Hepatic stellate cell (primary cell): ENCODE measurements around the gene PKP4.
A peak's percentile ranks its signal among the peaks of the same experiment; 100 is the strongest.

ENCODE experiments used
- DNase-seq: peaks from one replicate; pipeline ENCODE4 v3.0.0; 2011; ENCODE audit warnings: low spot score

The PKP4 gene

DNA sequence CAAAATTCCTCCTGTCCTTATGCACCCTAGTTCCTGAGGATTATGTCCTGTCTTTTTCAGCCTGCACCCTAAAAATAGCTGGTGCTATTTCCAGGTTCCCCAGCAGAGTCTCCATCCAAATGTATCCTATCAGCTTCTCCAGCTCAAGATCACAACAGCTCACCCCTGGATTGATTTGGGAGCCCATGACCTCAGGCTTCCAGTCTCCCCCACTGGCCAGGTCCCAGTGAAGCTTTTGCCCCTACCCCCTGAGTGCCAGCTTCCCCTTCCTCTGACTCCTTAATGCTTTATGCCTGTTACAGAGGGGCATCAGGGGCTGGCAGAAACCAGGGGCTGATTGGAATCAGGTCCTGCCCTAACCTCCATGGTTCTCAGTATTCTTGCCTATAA, 261.4 kb downstream of the PKP4 start:
- DNase-seq = no peak

DNA sequence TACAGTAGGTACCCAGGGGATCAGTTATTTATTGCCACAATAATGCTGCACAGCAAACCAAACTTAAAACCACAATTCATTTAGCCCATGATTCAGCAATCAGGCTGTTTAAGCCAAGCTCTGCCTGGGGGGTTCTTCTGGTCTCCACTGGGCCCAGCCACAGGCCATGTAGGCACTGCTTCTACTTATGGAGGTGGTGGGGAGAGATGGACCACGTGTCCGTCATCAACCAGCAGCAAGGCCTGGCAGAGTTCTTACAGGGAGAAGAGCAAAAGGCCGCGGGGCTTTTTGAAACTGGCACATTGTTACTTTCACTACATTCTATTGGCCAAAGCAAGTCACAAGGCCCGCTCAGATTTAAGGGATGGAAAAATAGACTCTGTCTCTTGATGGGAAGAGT, 262.1 kb downstream of the PKP4 start:
- DNase-seq = no peak

DNA sequence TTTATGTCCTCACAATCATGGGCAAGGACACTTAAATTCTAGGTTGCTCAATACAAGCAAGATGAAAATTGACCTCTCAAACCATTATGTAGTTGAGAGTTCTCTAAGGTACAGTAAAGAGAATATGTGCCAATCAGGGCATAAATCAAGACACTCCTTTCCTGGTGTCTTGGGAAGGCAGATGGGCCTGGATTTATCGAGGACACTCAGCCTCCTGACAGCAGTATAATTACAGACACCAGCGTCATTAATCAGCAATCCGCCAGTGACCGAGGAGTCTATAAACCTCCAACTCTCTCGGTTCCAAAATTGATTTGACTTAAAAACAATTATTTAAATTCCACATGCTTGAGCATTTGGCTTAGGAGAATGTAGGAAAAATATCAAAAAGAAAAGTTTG, 262.7 kb downstream of the PKP4 start:
- no peak for DNase-seq

DNA sequence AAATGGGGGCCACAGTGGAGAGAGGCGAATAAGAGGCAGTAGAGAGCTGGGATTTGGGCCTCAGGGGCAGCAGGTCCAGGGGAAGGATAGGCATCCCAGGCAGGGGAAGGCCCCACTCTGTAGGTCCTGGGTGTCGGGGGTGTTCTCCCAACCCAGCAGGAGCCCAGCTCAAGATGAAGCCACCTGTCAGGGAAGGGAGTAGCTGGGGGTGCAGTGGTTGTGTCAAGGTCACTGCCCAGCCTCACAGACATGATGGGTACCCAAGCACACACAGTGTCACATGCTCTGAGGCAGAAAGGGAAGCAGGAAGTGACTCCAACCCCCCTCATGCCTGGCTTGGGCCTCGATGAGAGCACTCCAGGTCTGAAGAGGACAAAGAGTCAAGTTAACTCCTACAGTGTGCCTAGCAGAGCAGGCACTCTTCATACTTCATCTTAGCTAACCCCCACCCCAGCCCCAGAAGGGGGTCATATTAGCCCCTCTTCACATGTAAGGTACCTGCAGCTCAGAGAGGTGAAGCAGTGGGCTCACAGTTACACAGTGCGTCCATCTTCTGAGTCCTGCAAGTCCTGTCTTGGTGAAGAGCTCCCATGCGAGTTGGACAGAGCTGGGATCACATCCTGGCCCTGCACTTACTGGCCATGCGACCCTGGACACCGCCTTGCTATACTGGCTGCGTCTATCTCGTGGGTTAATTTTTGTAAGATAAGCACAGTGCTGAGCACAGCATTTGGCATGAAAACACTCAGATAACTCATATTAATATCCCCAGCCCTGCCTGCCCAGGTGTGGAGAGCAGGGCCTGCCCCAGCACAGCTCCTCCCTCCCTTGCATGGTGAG, 265.7 kb downstream of the PKP4 start:
- DNase-seq = no peak

DNA sequence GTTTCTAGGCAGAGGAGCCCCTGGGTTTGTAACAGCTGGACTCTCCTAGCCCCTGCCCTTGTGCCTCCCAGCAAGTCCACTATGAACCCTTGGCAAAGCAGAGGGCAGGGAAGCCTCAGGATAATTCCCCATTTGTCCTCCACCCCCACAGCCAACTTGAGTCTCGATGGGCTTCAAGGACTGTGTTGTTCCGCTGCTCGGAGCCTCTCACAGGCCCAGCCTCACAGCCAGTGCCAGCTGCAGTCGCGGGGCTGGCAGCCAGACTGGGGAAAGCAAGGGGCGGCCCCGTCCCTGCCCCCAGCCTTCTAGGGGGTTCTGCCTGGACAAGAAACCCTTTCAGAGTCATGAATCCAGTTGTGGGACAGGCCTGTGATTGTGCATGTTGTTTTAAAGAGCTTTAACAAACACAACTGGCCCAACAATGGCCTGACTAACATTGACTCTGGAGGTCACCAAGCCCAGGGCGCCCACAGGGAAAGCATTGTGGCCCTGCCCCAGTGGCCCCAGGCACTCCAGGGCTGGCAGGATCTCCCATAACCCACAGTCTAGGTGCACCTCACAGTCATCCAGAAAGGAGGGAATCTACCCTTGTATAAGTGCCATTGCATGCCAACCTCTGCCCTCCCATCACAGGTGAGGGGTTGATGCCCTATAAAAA, 266.6 kb downstream of the PKP4 start:
- DNase-seq = no peak

DNA sequence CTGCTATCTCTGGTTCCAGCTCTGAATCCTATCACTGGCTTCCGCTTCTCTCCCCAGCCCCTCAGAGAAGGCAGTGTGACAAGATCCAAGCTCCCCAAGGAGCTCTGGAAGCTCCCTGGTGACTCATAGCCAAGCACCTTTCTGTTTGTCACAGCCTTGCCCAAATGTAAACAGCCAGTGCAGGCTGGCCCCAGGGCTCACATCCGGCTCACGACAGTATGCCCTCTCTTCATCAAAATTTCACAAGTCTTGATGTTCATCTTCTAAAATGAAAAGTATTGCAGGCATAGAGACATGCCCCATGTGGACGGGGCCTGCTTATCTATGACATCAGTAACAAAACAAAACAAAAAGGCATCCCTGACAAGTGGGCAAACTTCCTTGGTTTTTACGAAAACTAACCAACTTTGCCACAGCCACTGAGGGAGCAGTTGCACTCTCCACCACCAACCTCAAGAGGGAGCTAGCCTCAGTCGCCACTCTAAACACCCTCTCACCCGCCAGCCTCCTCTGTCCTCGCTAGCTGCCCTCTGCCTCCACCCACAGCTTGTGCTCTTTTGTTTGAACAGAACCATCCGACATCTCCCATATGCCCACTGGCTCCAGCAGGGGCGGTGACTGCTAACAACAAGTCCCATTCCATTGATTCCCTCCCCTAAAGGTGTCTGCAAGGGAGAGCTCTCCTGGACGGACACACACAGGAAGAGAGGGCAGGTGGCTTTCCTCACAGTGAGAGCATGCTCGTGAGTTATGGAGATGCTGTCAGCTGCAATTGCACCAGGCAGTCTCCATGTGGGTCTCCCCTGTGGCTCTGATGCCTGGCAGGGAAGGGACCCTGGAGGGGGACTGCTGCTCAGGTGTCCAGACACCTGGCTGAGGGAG, 267.4 kb downstream of the PKP4 start:
- DNase-seq = no peak

DNA sequence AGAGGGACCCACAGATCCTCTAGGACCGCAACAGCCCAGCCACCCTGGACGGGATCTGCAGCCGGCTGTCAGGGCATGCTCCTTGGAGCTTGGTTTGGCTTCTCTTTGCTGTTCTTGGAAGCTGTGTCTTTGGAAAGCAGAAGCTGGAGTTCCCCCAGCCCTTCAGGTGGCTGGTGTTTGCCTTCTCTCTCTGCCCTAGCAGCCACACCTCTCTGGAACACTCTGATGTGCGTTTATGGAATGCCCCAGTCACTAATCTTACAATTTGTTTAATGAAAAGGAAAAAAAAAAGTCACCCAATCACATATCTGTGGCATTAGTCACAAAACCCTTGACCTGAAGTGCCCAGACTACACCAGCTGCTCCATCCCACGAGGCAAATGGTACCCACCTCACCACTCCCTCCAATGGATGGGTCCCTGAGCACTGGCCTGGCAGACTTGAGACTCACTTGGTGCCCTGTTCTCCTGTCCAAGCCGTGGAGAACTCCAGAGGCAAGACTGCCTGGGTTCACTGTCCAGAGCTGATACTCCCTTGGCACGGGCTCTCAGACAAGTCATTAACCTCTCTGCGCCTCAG, 268.1 kb downstream of the PKP4 start:
- DNase-seq = peak; percentile 16

DNA sequence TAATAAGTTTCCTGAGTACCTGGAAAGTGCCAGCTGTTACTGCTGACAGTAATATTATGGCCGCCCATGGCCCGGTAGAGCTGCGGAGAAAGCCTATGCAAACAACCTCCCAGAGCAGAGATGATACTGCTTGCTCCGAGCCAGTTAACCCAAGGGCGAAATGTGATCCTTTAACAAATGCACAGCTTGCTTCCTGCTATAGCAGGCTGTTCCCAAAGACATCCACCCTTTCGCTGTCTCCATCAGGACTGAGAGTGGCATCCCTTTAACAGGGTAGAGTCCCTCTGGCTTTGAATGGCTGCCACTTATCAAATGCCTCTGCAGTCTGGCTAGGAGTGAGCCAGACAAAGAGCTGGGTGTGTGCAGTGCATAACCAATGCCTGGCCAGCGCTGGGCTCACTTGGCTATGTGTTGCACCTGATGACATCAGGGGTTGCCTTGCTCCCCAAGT, 268.7 kb downstream of the PKP4 start:
- DNase-seq = no peak

DNA sequence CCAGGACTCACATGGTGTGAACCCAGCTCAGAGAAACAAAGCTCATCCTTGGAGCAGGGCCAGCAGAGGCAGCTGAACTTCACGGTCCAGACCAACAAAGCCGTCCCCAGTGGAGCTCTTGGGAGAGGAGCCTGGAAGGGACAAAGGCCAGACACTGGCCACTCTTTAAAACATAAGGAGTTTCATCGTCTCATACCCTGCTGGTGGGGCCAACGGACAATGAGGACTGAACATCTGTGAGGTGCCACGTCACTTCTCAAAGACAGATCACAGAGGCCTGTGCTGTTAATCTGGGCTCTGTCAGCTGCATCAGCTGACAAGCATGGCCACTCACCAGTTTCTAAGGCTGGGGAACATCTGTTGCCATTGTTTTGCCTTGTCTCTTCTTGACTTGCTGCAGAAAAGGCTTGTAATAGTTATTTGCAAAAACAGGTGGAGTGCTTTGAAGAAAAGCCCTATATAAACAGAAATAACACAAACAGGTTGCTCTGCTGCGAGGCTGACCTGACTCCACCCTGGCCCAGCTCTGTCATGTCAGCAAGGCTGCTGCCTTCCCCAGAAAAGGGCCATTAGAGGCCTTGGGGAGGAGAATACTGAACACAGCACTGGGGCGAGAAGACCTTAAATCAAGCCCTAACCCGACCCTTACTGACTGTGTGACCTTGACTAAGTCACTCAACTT, 270.3 kb downstream of the PKP4 start:
- DNase-seq = no peak

DNA sequence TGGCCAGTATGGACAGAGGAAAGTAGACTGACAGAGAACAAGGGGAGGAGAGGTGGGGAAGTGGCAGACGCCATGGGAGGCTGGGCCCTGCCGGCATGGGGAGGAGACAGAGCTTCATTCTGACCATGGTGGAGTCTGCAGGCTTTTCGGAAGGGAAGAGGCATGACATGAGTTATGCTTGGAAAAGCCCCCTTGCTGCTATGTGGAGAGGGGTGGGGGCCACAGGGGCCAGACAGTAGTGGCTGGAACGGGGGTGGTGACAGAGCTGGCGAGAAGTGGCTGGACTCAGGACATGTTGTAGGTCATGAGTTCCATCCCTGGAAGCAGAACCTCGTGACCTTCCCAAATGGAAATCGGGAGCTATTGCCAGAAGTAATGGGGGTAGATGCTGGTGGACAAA, 271.7 kb downstream of the PKP4 start:
- no peak for DNase-seq

DNA sequence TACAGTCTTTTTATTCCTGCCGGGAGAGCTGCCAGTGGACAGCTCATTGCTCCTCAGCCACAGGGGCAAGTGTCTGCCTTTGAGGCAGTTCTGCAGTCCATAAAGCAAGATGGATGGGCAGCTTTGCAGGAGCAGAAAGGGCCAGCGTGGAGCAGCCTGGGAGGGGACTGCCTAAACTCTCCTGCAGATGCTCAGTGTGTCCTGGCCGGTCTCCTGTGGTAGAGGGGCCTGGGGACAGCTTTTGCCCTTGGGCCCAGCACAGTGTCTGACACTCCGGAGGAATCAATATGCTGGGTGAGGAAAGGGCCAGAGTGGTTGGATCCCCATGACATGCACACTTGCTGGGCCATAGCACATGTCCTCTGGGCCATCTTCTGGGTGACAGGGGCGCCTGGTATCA, 272.7 kb downstream of the PKP4 start:
- no peak for DNase-seq

DNA sequence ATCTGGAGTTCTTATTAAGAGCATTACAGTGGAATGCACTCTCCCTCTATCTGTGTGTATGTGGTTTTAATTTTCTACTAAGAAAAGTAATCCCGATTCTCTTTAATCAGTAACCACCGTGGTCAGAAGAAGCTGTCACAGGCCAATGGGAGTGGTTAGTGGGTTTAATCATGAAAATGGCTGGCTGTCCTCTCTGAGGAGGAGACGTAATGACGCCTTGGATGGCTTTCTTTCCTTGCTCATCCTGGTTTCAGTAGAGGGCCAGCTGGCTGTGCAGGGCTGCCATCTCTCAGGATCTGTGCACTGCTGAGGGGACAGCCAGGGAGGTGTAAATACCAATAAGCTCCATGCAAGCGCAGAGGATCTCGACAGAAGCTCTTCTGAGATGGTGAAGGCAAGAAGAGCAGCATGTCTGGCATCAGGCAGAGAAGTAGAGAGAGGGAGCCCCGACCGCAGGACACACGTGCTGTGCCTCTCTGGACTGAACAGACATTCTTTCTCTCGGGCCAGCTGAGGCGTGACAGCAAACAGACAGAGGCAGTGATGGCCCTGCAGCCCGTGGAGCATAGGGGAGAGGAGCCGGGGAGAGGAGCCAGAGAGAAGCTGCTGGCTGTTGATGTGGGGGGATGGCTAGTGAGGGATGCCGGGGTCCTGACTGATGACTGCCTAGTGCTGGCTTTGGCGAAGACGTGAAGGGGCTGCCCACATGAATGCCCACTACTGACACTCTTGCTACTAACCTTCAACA, 273.3 kb downstream of the PKP4 start:
- no peak for DNase-seq

DNA sequence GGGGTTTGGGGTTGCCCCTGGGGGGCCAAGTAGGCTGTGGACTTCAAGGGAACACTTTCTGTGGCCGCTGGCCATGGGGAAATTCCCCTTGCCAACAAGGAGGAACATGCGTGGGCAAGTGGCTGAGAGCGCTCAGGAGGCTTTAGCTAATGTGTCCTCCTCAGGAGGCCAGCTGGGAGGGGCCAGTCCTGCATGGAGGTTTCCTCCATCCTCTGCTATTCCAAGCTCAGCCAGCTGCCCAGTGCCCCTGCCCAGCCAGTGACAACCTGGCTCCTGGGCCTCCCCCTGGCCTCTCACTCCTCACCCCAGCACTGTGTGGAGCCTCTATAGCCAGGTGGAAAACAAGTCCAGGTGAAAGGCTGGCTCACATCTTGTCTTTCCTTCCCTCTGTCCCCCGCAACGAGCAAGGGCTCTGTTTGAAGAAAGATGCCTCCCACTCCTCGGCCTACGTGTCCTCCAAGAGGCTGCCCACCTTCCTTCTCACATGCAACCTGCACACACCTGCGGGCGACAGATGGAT, 273.9 kb downstream of the PKP4 start:
- no peak for DNase-seq

DNA sequence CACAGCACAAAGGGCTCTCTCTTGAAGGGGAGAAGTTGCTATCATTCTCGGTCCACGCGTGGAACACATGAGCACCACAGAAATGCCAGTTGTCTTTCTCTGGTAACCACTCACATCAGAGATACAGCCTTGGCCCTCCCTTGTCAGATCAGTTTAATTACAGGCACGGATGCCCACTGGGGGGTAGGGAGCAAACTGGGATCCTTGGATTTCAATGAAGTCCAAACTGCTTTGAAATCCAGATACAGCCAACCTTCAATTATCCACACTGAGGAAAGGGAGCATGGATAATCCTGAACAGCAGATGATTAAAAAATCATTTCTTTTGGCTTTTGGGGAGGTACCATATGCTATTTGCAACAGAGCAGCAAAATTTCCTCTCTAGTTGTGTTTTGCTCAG, 274.6 kb downstream of the PKP4 start:
- no peak for DNase-seq
